ENCODE results near the gene PHOX2A.

DNA sequence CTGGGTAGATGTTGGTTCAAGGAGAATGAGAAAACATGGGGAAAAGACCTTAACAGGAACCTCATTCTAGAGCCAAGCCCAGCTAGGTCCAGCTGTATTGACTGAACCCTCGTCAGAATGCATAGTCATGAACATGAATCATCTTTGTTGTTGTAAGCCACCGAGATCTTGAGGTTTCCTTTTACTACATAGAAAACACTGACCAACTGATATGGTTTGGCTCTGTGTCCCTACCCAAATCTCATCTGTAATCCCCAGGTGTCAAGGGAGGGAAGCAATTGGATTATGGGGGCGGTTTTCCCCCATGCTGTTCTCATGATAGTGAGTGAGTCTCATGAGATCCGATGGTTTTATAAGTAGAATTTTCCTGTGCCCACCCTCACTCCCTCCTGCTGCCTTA is 19.4 kb upstream of the PHOX2A start:
- TF ChIP-seq, protein P1, sequence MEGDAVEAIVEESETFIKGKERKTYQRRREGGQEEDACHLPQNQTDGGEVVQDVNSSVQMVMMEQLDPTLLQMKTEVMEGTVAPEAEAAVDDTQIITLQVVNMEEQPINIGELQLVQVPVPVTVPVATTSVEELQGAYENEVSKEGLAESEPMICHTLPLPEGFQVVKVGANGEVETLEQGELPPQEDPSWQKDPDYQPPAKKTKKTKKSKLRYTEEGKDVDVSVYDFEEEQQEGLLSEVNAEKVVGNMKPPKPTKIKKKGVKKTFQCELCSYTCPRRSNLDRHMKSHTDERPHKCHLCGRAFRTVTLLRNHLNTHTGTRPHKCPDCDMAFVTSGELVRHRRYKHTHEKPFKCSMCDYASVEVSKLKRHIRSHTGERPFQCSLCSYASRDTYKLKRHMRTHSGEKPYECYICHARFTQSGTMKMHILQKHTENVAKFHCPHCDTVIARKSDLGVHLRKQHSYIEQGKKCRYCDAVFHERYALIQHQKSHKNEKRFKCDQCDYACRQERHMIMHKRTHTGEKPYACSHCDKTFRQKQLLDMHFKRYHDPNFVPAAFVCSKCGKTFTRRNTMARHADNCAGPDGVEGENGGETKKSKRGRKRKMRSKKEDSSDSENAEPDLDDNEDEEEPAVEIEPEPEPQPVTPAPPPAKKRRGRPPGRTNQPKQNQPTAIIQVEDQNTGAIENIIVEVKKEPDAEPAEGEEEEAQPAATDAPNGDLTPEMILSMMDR (IDR thresholded peaks at IDR 0.05; ENCODE audit: insufficient read depth, low read depth, low read length): no peak
- no peak for TF ChIP-seq EZH2 (IDR thresholded peaks at IDR 0.05; ENCODE audit: insufficient read depth, low read length)
